Neuronal stem cell (in vitro differentiated cells): ENCODE measurements around the gene DCAF11.

Experiments used
- DNase-seq: peaks from one replicate; pipeline ENCODE4 v3.0.0-alpha.2; 2013; ENCODE audit warnings: low spot score
- H2AFZ ChIP-seq: one replicate; pipeline ENCODE4 v1.6.1; 2013; ENCODE audit warnings: mild to moderate bottlenecking, low read length, inconsistent platforms
- H2AK5ac ChIP-seq: 2 replicates; pipeline ENCODE4 v1.6.1; 2013; ENCODE audit warnings: low read depth, mild to moderate bottlenecking, inconsistent platforms, low read length, moderate library complexity, mixed read lengths
- H2BK120ac ChIP-seq: 2 replicates; pipeline ENCODE4 v1.6.1; 2013; ENCODE audit warnings: low read depth, mild to moderate bottlenecking, inconsistent platforms, low read length, moderate library complexity, mixed read lengths
- H2BK12ac ChIP-seq: one replicate; pipeline ENCODE4 v1.6.1; 2013; ENCODE audit warnings: low read length, inconsistent platforms
- H2BK15ac ChIP-seq: 2 replicates; pipeline ENCODE4 v1.6.1; 2013; ENCODE audit warnings: mild to moderate bottlenecking, low read length, inconsistent platforms, mixed read lengths
- H2BK5ac ChIP-seq: one replicate; pipeline ENCODE4 v1.6.1; 2013; ENCODE audit warnings: inconsistent platforms, mild to moderate bottlenecking, low read length, moderate library complexity
- H3K14ac ChIP-seq: one replicate; pipeline ENCODE4 v1.6.1; 2013; ENCODE audit warnings: low read length, inconsistent platforms
- H3K18ac ChIP-seq: 2 replicates; pipeline ENCODE4 v1.6.1; 2013; ENCODE audit warnings: low read length, inconsistent platforms
- H3K23ac ChIP-seq: 2 replicates; pipeline ENCODE4 v1.6.1; 2013; ENCODE audit warnings: low read depth, mild to moderate bottlenecking, mixed read lengths, low read length, inconsistent platforms; ENCODE audit not compliant: poor library complexity
- H3K27ac ChIP-seq: replicated peaks from 3 replicates; pipeline ENCODE4 v1.5.1; 2013; ENCODE audit warnings: low read length, inconsistent platforms
- H3K27me3 ChIP-seq, 3 experiments: 2 replicates each; pipeline ENCODE4 v1.6.1; 2013; ENCODE audit warnings: low read length in 3 of 3, mild to moderate bottlenecking in 2 of 3, inconsistent platforms in 1 of 3, low read depth in 1 of 3, mixed read lengths in 1 of 3, moderate library complexity in 1 of 3; ENCODE audit not compliant: control insufficient read depth in 3 of 3, insufficient read depth in 3 of 3
- H3K36me3 ChIP-seq, 2 donors: replicated peaks in 1 of 2; 2 replicates each; pipeline ENCODE4 v1.6.1; 2013; ENCODE audit warnings: low read length in 2 of 2; ENCODE audit not compliant: control insufficient read depth in 2 of 2, insufficient read depth in 2 of 2
- H3K4ac ChIP-seq: 2 replicates; pipeline ENCODE4 v1.6.1; 2013; ENCODE audit warnings: inconsistent platforms, mild to moderate bottlenecking, low read length, moderate library complexity
- H3K4me1 ChIP-seq, 2 donors: 1 replicate in 1 of 2; 2 replicates in 1 of 2; pipeline ENCODE4 v1.6.1; 2013; ENCODE audit warnings: low read length in 2 of 2, low read depth in 1 of 2; ENCODE audit not compliant: control insufficient read depth in 2 of 2, insufficient read depth in 1 of 2
- H3K4me2 ChIP-seq: one replicate; pipeline ENCODE4 v1.6.1; 2013; ENCODE audit warnings: mild to moderate bottlenecking, low read length, inconsistent platforms; ENCODE audit not compliant: insufficient read depth, poor library complexity, severe bottlenecking
- H3K4me3 ChIP-seq, 2 donors: 2 replicates each; pipeline ENCODE4 v1.5.1; 2013; ENCODE audit warnings: low read length in 2 of 2, mild to moderate bottlenecking in 2 of 2, inconsistent platforms in 1 of 2, moderate library complexity in 1 of 2
- H3K79me1 ChIP-seq: one replicate; pipeline ENCODE4 v1.6.1; 2013; ENCODE audit warnings: low read depth, mild to moderate bottlenecking, inconsistent platforms, low read length, moderate library complexity
- H3K9ac ChIP-seq: one replicate; pipeline ENCODE4 v1.6.1; 2013; ENCODE audit warnings: mild to moderate bottlenecking, low read depth, low read length, inconsistent platforms; ENCODE audit not compliant: poor library complexity
- H3K9me3 ChIP-seq, 2 donors: replicated peaks in 1 of 2; 2 replicates each; pipeline versions ENCODE3 to v1.6.1; 2013; ENCODE audit warnings: low read length in 2 of 2, mild to moderate bottlenecking in 2 of 2, inconsistent platforms in 1 of 2, low read depth in 1 of 2, mixed read lengths in 1 of 2, moderate library complexity in 1 of 2; ENCODE audit not compliant: control insufficient read depth in 2 of 2, insufficient read depth in 1 of 2
- H4K8ac ChIP-seq: one replicate; pipeline ENCODE4 v1.6.1; 2013; ENCODE audit warnings: low read depth, mild to moderate bottlenecking, inconsistent platforms, low read length, moderate library complexity
- H4K91ac ChIP-seq: one replicate; pipeline ENCODE4 v1.6.1; 2013; ENCODE audit warnings: low read length, low read depth, mild to moderate bottlenecking, inconsistent platforms; ENCODE audit not compliant: poor library complexity
- WGBS, 2 donors: extraction: QIAGEN DNeasy Blood & Tissue Kit; methylation state at CpG; one replicate each; pipeline ENCODE4 v1.1.7; 2013; ENCODE audit warnings: missing lambda C conversion rate in 2 of 2, mixed read lengths in 1 of 2; ENCODE audit not compliant: insufficient read length in 2 of 2, insufficient replicate concordance in 1 of 2; ENCODE audit errors: extremely low coverage in 2 of 2; 5-methylcytosine and 5-hydroxymethylcytosine counted together

Gene DCAF11

DNA sequence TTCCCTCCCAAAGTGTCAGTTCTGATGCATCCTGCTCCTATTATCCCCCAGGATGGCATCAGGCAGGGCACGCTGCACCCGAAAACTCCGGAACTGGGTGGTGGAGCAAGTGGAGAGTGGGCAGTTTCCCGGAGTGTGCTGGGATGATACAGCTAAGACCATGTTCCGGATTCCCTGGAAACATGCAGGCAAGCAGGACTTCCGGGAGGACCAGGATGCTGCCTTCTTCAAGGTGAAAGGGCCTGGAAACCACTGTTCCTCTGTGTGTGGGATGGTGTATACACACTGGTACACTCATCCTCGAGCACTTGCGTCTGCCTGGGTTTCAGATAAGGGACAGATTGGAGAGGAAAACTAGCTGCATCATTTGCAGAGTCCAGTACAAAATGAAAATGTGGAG lies 47.5 kb downstream of the DCAF11 start:
- Histone ChIP-seq H3K27ac (no peak overlapping the region), H2AFZ (no peak overlapping the region), H2BK120ac (no peak overlapping the region), H2BK12ac (no peak overlapping the region), H3K4me2 (no peak overlapping the region), H3K14ac (peak overlapping the region; percentile 17), H2AK5ac (peak overlapping the region; percentile 82), H3K9ac (no peak overlapping the region), H4K8ac (no peak overlapping the region), H3K18ac (peak overlapping the region; percentile 69), H3K36me3 (peaks cover 37 to 71% of the 10 kb centered on the region in 2 donors), H3K79me1 (no peaks in the 10 kb centered on the region), H4K91ac (no peak overlapping the region), H3K4ac (no peak overlapping the region), H3K27me3 (no peaks in the 10 kb centered on the region), H3K4me1 (peaks cover 7 to 13% of the 10 kb centered on the region in 2 donors), H3K4me3 (peak overlapping the region in 1 of 2 donors; percentile 50), H3K9me3 (no peaks in the 10 kb centered on the region), H2BK5ac (no peak overlapping the region), H3K23ac (no peak overlapping the region), H2BK15ac (no peak overlapping the region)
- DNase-seq = no peak
- WGBS, 2 donors = no CpG with 5 or more reads among the region's 8 CpGs

DNA sequence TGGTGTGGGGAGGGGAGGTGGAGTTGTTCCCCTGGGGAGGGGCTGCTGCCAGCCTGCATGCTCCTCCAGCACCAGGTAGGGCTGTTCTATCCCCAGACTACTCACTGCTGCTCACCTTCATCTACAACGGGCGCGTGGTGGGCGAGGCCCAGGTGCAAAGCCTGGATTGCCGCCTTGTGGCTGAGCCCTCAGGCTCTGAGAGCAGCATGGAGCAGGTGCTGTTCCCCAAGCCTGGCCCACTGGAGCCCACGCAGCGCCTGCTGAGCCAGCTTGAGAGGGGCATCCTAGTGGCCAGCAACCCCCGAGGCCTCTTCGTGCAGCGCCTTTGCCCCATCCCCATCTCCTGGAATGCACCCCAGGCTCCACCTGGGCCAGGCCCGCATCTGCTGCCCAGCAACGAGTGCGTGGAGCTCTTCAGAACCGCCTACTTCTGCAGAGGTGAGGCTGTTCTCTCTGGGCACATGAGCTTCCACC lies 50.0 kb downstream of the DCAF11 start:
- no peak overlapping the region for H4K91ac ChIP-seq
- no peak overlapping the region for H2BK5ac ChIP-seq
- H3K79me1 ChIP-seq = no peaks in the 10 kb centered on the region
- no peak overlapping the region for H3K4me2 ChIP-seq
- H3K9me3 ChIP-seq = no peaks in the 10 kb centered on the region
- H3K23ac ChIP-seq = no peak overlapping the region
- H2BK12ac ChIP-seq = no peak overlapping the region
- H3K27me3 ChIP-seq = no peaks in the 10 kb centered on the region
- no peak for DNase-seq
- no peak overlapping the region for H3K9ac ChIP-seq
- no peak overlapping the region for H3K27ac ChIP-seq
- no peak overlapping the region for H2BK15ac ChIP-seq
- no peak overlapping the region for H2AFZ ChIP-seq
- no peak overlapping the region for H3K14ac ChIP-seq
- H2BK120ac ChIP-seq = no peak overlapping the region
- no peak overlapping the region for H4K8ac ChIP-seq
- peaks cover 28 to 56% of the 10 kb centered on the region in 2 donors for H3K36me3 ChIP-seq
- H3K18ac ChIP-seq = no peak overlapping the region
- H3K4me1 ChIP-seq = peaks cover 7 to 13% of the 10 kb centered on the region in 2 donors
- no peak overlapping the region for H3K4ac ChIP-seq
- WGBS, 2 donors = no CpG with 5 or more reads among the region's 14 CpGs
- H3K4me3 ChIP-seq = no peak overlapping the region
- H2AK5ac ChIP-seq = no peak overlapping the region

DNA sequence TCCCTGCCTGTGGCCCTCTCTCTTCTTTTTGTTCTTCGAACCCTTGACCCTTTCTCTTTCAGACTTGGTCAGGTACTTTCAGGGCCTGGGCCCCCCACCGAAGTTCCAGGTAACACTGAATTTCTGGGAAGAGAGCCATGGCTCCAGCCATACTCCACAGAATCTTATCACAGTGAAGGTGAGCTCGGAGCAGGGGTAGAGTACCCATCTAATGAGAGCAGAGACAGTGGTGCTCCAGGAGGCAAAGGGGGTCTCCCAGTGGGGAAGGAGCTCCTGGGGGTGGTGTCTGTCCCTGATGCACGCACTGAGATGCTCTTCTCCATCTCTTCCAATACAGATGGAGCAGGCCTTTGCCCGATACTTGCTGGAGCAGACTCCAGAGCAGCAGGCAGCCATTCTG lies 51.2 kb downstream of the DCAF11 start:
- Histone ChIP-seq H2AK5ac (no peak overlapping the region), H3K79me1 (no peaks in the 10 kb centered on the region), H3K23ac (no peak overlapping the region), H3K14ac (no peak overlapping the region), H4K8ac (no peak overlapping the region), H3K4me3 (no peak overlapping the region), H2AFZ (no peak overlapping the region), H2BK120ac (no peak overlapping the region), H2BK5ac (no peak overlapping the region), H3K9me3 (no peaks in the 10 kb centered on the region), H2BK12ac (no peak overlapping the region), H4K91ac (no peak overlapping the region), H3K18ac (no peak overlapping the region), H3K9ac (no peak overlapping the region), H2BK15ac (no peak overlapping the region), H3K4me1 (peaks cover 6 to 12% of the 10 kb centered on the region in 2 donors), H3K4me2 (no peak overlapping the region), H3K36me3 (peaks cover 21 to 44% of the 10 kb centered on the region in 2 donors), H3K27ac (no peak overlapping the region), H3K4ac (no peak overlapping the region), H3K27me3 (no peaks in the 10 kb centered on the region)
- DNase-seq = no peak
- no CpG with 5 or more reads among the region's 5 CpGs for WGBS, 2 donors

DNA sequence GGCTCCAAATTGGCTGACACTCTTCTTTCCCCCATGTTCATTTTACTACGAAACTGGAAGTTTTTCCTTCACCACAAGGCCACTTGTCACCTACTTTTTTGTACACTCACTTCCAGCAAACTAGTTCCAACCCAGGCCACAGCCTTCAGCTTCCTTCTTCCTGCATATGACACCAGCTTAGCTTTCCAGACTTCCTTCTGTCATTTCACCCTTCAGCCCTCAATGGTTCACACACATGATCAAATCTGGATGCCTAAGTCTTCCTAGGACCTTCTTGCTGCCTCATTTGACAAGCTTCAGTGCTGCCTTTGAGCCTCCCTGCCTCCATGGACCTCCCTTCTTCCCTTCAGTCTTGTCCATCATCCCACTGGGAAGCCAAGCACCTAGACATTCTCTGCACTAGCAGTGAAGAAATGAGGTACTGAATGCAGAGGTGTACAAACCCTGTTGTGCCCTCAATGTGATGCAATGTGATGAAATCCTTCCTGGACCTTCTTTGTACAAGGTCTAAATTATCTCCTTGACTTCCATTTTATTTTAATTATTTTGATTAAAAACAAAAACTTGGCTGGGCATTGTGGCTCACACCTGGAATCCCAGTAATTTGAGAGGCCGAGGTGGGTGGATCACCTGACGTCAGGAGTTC lies 53.0 kb downstream of the DCAF11 start:
- no peak overlapping the region for H3K23ac ChIP-seq
- H2BK5ac ChIP-seq = no peak overlapping the region
- H3K9ac ChIP-seq = no peak overlapping the region
- no peaks in the 10 kb centered on the region for H3K27me3 ChIP-seq
- H3K36me3 ChIP-seq = peaks cover 18 to 42% of the 10 kb centered on the region in 2 donors
- no CpG with 5 or more reads among the region's 3 CpGs for WGBS, 2 donors
- no peak overlapping the region for H2BK15ac ChIP-seq
- H3K4me3 ChIP-seq = no peak overlapping the region
- no peak overlapping the region for H2AK5ac ChIP-seq
- no peak overlapping the region for H2AFZ ChIP-seq
- H4K8ac ChIP-seq = no peak overlapping the region
- no peak overlapping the region for H2BK12ac ChIP-seq
- H3K79me1 ChIP-seq = peaks cover 5% of the 10 kb centered on the region
- H3K14ac ChIP-seq = no peak overlapping the region
- DNase-seq = no peak
- H3K4me1 ChIP-seq = peaks cover 0 to 5% of the 10 kb centered on the region in 2 donors
- no peak overlapping the region for H2BK120ac ChIP-seq
- no peaks in the 10 kb centered on the region for H3K9me3 ChIP-seq
- H3K27ac ChIP-seq = no peak overlapping the region
- no peak overlapping the region for H3K4ac ChIP-seq
- no peak overlapping the region for H3K4me2 ChIP-seq
- H4K91ac ChIP-seq = no peak overlapping the region
- no peak overlapping the region for H3K18ac ChIP-seq
